Activated T-helper 1 cell treated with anti-CD3 and anti-CD28 coated beads, Interleukin-2, amount 50 U/mL, for 16 hours (primary cell): ENCODE measurements around the gene FBXO42.

ENCODE experiments used
- DNase-seq, 2 donors: peaks; one replicate each; pipeline ENCODE4 v3.0.0-alpha.2; 2020; ENCODE audit warnings: low read depth in 1 of 2, low spot score in 1 of 2

The FBXO42 gene

DNA sequence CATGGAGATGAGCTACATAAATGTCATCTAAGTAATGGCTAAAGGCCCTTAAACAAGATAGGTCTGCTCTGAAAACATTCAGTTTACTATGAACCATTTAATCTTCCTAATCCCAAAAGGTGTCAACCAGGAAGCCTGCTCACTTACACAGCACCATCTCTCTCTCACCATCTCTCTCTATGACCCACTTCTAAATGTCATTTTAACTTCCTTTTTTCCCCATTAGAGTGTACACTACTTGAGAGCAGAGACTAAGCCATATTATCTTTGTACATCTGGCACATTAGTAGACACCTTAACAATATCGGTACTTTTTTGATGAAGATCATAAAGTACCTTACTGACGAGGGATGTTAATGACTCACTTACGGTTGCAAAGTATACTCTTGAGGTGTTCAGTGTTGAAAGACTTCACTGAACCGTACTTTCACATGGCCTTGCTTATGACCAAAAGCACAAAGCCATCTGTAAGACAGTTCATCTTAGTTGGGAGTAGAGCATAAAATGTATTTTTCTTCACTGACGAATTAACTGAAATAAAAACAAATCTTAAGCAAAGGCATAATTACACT is 25.4 kb downstream of the FBXO42 start:
- no peak for DNase-seq

GRCh38 chr1:16324456-16324890 is 27.8 kb downstream of the FBXO42 start:
- DNase-seq = no peak

DNA sequence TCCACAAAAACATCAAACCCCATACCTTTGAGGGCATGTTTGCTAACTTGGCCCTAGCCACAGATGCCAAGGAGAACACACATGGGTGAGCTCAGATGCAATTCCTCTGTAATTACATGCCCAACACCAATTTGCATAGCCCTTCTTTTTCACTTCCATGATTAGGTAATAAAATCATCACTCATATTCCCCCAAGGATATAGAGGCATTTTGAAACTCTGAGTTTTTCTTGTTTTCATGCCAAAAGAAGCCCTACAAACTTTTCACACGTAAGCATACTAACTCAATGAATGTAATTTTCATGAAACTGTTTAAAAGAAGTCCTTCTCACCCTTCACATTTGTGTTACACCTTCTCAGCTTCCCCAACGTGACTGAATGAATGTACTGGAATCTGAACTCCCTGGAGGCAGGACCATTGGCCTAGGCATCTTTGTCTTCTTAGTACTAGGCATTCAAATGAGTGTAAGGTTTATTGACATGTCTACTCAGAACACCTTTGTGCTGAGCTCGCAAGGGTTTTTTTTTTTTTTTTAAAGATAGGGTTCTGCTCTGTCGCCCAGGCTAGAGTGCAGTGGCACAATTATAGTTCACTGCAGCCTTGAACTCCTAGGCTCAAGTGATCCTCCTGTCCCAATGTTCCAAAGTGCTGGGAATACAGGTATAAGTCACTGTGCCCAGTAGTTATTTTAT is 31.0 kb downstream of the FBXO42 start:
- no peak for DNase-seq

GRCh38 chr1:16318555-16318954 is 33.7 kb downstream of the FBXO42 start:
- DNase-seq = no peak

- DNase-seq = no peak
These were observed 36.8 kb downstream of the FBXO42 start for GRCh38 chr1:16315437-16315836.

- no peak for DNase-seq
These were observed 45.1 kb downstream of the FBXO42 start for GRCh38 chr1:16307222-16307621.

GRCh38 chr1:16302709-16303627 is 49.3 kb downstream of the FBXO42 start:
- no peak for DNase-seq

- DNase-seq = no peak
These were observed 51.8 kb downstream of the FBXO42 start for GRCh38 chr1:16300436-16300835.

GRCh38 chr1:16298653-16299052 is 53.6 kb downstream of the FBXO42 start:
- DNase-seq = no peak

DNA sequence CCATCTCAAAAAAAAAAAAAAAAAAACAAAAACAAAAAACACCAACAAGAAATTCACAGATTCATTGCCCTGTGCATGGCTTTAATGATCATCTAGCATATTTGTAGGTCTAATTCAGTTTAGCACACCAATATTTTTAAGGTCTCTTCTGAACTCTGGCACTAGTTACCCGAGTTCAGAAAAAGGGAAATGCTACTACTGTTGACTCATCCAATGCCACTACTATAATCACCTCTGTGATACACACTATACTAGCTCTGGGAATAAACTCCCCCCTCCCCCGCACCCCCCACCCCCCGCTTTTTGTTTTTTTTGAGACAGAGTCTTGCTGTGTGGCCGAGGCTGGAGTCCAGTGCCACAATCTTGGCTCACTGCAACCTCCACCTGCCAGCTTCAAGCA is 55.6 kb downstream of the FBXO42 start:
- no peak for DNase-seq

GRCh38 chr1:16294219-16295212 is 57.8 kb downstream of the FBXO42 start:
- DNase-seq = no peak

GRCh38 chr1:16293538-16293937 is 58.7 kb downstream of the FBXO42 start:
- DNase-seq = no peak

DNA sequence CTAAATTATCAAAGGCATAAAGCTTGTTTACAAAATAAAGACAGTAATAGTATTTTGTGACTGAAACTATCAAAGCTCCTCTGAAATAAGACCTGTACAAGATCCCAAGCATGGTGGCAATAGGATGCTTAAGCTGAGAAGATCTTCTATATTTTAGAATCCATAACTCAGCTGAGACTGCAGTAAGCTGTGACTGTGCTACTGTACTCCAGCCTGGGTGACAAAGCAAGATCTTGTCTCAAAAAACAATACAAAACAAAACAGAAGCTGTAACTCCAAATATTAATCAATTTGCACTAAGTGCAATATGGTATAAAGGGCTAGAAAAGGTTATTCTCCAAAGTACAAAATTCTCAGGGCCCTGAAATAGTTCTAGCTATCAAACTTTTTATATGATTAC is 59.5 kb downstream of the FBXO42 start:
- DNase-seq = no peak

- DNase-seq = no peak
These were observed 62.3 kb downstream of the FBXO42 start for GRCh38 chr1:16289959-16290358.

- DNase-seq = no peak
These were observed 66.2 kb downstream of the FBXO42 start for GRCh38 chr1:16286122-16286521.

DNA sequence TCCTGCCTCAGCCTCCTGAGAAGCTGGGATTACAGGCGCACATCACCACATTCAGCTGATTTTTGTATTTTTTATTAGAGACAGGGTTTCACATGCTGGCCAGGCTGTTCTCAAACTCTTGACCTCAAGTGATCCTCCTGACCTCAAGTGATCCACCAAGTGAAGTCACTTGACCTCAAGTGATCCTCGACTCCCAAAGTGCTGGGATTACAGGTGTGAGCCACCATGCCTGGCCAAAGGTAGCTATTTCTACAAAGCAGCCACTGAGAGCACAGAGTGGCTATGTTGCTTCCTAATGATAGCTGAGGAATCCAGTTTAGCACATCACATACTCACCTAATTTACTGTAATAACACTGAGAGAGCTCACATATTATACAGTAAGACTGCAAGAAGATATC is 70.5 kb downstream of the FBXO42 start:
- no peak for DNase-seq

- no peak for DNase-seq
These were observed 73.1 kb downstream of the FBXO42 start for GRCh38 chr1:16279186-16279585.

DNA sequence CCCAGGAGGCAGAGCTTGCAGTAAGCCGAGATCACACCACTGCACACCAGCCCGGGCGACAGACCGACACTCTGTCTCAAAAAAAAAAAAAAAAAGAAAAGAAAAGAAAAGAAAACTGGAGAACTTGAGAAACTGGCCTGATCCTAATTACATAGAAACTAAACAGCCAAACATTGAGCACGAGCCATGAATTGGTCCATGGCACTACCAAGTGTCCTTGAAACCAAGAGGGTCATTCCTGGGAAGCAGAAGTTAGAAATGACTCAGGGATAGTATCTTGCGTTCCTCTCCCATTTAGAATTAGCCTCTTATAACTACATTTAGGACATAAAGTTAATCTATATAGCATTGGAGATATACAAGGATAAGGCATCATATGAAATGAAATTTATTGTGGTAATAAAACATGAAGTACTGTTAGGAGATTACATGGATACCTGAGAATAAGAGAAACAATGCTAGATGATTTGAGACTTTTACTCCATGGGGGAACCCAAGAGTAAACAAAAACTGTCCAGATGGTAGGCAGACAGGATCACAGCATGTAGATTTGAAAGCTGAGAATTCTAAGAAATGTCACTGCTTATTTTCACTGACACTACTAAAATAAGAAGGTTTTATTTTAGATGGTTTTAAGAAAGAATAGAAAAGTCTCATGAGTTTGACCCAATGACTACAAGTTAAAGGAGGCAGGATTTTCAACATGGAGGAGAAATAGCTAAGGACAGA is 75.8 kb downstream of the FBXO42 start:
- DNase-seq = no peak

GRCh38 chr1:16275591-16275990 is 76.7 kb downstream of the FBXO42 start:
- DNase-seq = no peak

- no peak for DNase-seq
These were observed 84.5 kb downstream of the FBXO42 start for GRCh38 chr1:16267690-16268180.
